Activated T-helper 17 cell treated with anti-CD3 and anti-CD28 coated beads, Interleukin-2, amount 50 U/mL, for 72 hours (primary cell): ENCODE measurements around the gene NCF2. TPM values are rescaled to one million over a fixed set of nuclear protein-coding genes. Genes with fewer than 3 reads are reported as not detected.

ENCODE experiments used
- ATAC-seq: fragments of 150-1000 bp; cut with Tn5 transposase; replicated peaks from 2 replicates; pipeline ENCODE4 v1.10.0; 2021; ENCODE audit warnings: mild to moderate bottlenecking, moderate library complexity
- H3K27ac Mint-ChIP-seq: one replicate; pipeline ENCODE4 v1.8.0; 2022; ENCODE audit warnings: mixed read lengths
- H3K27me3 Mint-ChIP-seq: one replicate; pipeline ENCODE4 v1.8.0; 2022; ENCODE audit warnings: mixed read lengths
- H3K36me3 Mint-ChIP-seq: one replicate; pipeline ENCODE4 v1.8.0; 2022; ENCODE audit warnings: low read depth, mild to moderate bottlenecking, mixed read lengths
- H3K4me1 Mint-ChIP-seq: one replicate; pipeline ENCODE4 v1.8.0; 2022; ENCODE audit warnings: mixed read lengths
- H3K4me3 Mint-ChIP-seq: one replicate; pipeline ENCODE4 v1.8.0; 2022; ENCODE audit warnings: mild to moderate bottlenecking, mixed read lengths
- H3K9me3 Mint-ChIP-seq: one replicate; pipeline ENCODE4 v1.8.0; 2022; ENCODE audit warnings: mixed read lengths
- total RNA-seq, 2 donors: library from RNA; stranded (reverse); gene quantifications; one replicate each; pipeline ENCODE4 v1.2.3, GENCODE V29; 2022

The NCF2 gene, protein sequence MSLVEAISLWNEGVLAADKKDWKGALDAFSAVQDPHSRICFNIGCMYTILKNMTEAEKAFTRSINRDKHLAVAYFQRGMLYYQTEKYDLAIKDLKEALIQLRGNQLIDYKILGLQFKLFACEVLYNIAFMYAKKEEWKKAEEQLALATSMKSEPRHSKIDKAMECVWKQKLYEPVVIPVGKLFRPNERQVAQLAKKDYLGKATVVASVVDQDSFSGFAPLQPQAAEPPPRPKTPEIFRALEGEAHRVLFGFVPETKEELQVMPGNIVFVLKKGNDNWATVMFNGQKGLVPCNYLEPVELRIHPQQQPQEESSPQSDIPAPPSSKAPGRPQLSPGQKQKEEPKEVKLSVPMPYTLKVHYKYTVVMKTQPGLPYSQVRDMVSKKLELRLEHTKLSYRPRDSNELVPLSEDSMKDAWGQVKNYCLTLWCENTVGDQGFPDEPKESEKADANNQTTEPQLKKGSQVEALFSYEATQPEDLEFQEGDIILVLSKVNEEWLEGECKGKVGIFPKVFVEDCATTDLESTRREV
- total RNA-seq = 10 to 100 TPM in 1 of 2 donors, 1 to 10 TPM in 1; 4.4 to 18.7 TPM

DNA sequence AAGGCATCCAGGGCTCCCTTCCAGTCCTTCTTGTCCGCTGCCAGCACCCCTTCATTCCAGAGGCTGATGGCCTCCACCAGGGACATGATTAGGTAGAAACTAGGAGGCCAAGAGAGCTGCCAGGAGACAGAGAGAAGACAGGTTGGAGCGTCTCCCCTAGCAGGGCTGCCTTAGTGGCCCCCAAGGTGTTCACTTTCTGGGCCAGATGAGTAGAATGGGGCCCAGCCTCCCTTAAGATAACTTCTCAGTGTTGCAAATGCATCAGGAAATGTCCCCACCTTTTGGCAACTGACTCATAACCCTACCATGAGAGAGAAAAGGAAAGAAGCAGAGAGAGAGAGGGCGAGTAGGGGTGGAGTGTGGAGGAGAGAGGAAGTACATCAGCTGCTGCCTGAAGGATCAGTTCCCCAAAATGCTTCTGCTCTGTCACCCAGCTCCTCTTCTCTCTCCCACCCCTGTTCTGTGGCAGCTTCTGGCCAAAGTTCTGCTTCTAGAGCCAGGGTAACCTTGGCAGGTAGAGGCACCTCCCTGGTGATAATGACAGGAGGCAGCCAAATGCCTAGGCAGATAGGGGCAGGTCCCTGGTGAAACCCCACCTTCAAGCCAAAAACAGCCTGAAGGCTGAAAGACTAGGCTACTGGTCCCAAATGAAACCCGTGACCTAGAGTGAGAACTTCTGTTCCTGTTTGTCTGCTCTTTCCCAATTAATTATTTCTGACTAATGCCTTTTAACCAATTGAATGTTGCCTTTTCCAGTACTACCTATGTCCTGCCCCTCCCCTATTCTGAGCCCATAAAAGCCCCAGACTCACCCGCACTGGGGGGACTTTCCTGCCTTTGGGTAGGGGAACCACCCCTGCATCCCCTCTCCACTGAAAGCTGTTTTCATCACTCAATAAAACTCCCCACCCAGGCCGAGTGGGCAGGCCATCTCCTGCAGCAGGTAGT lies at the start of gene NCF2:
Gene NCF2, minus strand, starts transcription at position 216 of the 948 bp plus-strand sequence. Its CDS starts 130 bp downstream, at position 86.
- peak; percentile 91 for ATAC-seq
- Mint-ChIP-seq H3K27ac (peak within 1 kb of the TSS; percentile 87), H3K4me3 (peak within 1 kb of the TSS; percentile 79), H3K9me3 (no peaks in the 10 kb centered on the region), H3K27me3 (no peaks in the 10 kb centered on the region), H3K4me1 (peaks cover 13% of the 10 kb centered on the region), H3K36me3 (no peaks in the 10 kb centered on the region)

DNA sequence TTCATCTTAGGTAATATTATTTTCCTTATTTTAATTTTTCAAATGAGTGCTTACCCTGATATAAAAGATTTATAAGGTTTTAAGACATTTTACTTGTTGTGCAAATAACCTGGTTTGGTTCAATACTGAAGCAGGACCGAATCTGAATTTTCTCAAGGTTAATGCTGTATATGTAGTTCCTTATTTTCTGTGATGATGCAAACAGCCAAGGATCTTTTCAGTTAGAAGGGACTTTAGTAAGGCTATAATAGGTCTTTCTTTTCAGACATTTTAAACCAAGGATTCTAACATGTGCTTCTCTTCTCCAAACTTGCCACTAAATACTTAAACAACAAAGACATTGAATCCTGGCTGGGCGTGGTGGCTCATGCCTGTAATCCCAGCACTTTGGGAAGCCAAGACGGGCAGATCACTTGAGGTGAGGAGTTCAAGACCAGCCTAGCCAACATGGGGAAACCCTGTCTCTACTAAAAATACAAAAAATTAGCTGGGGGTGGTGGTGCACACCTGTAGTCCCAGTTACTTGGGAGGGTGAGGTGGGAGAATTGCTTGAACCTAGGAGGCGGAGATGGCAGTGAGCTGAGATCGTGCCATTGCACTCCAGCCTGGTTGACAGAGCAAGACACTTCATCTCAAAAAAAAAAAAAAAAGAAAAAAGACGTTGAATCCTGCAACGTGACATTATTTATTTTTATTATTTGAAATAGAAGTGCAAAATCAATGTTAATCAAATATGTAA lies 48.6 kb upstream of the NCF2 start:
- H3K9me3 Mint-ChIP-seq = no peaks in the 10 kb centered on the region
- no peaks in the 10 kb centered on the region for H3K27me3 Mint-ChIP-seq
- H3K36me3 Mint-ChIP-seq = peaks cover 19% of the 10 kb centered on the region
- no peak for ATAC-seq
- H3K4me3 Mint-ChIP-seq = no peak overlapping the region
- H3K4me1 Mint-ChIP-seq = peaks cover 8% of the 10 kb centered on the region
- no peak overlapping the region for H3K27ac Mint-ChIP-seq

DNA sequence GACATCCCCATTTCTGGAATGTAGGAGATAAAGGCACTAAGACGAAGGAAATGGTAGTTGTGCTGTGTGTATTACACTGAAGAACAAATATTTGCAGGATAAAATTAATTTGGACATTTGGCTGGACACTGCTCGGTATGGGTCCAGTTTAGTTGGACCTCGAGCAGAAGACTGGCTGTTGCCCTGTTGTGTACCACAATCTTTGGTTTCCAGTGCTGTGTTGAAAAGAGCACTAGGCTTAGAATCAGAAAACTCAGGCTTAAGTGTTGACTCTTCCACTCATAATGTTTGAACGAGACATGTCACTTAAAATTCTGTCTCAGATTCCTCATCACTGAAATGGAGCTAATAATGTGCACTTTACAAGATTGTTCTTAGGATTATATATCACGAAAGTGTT lies 46.5 kb upstream of the NCF2 start:
- Mint-ChIP-seq H3K4me3 (peak overlapping the region; percentile 97), H3K27me3 (no peaks in the 10 kb centered on the region), H3K4me1 (peaks cover 10% of the 10 kb centered on the region), H3K27ac (peak overlapping the region; percentile 99), H3K9me3 (no peaks in the 10 kb centered on the region), H3K36me3 (peaks cover 38% of the 10 kb centered on the region)
- ATAC-seq = no peak

DNA sequence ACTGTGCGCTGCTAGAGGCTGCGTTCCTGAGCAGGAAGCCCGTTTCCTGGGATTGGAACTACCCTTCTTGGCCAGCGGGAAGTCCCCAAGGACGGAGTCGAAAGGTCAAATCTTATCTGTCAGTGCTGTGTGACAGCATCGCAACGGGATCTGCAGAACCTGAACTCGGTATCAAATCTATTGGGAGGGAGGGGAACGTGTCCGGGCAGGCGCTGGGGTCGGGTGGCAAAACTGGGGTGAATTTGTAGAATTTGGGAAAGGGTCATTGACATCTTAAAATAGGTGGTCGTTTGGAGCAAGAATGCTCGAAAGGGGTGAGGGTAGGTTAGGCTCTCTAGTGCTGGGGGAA lies 46.0 kb upstream of the NCF2 start:
- peaks cover 13% of the 10 kb centered on the region for H3K4me1 Mint-ChIP-seq
- H3K27ac Mint-ChIP-seq = peak overlapping the region; percentile 99
- no peaks in the 10 kb centered on the region for H3K9me3 Mint-ChIP-seq
- no peaks in the 10 kb centered on the region for H3K27me3 Mint-ChIP-seq
- peaks cover 43% of the 10 kb centered on the region for H3K36me3 Mint-ChIP-seq
- no peak for ATAC-seq
- peak overlapping the region; percentile 97 for H3K4me3 Mint-ChIP-seq

DNA sequence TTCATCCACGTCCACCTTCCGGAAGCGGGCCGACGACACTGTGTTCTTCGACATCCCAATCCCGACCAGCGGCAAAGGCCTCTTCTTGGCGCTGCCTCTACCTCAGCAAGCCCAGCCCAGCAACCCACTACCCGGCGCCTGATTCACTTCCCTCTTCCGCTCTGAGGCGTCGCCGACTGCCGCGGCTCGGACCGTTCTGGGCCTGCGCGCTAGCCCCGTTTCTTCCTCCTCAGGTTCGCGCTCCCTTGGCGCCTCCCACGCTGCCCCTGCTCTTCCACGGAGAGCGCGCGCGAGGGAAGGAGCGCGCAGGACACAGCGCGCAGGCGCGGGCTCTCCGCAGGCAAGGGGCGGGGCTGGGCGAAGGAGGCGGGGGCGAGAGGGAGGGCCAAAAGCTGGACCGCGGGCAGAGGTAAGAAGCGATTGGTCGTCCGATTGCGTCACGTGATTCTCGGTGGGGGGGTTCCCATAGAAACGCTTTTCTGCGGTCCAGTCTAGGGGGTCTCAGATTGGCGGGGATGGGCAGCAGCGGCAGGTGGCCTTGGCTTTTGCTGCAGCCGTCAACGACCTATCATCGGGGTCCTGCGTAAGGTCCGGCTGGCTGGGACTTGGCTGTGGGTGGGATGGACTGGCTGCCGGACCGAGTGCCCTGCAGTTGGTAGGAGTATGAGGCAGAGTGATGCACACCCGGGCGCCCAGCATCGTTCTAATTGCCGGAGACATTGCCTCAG lies 45.5 kb upstream of the NCF2 start, which contains the start of gene ARPC5:
Gene ARPC5, minus strand, starts transcription at position 178 of the 728 bp plus-strand sequence. Its CDS starts 124 bp downstream, at position 54.
- peak; percentile 90 for ATAC-seq
- Mint-ChIP-seq H3K27me3 (no peaks in the 10 kb centered on the region), H3K36me3 (peaks cover 48% of the 10 kb centered on the region), H3K4me3 (peak within 1 kb of the TSS; percentile 97), H3K4me1 (peaks cover 16% of the 10 kb centered on the region), H3K27ac (peak within 1 kb of the TSS; percentile 99), H3K9me3 (no peaks in the 10 kb centered on the region)

DNA sequence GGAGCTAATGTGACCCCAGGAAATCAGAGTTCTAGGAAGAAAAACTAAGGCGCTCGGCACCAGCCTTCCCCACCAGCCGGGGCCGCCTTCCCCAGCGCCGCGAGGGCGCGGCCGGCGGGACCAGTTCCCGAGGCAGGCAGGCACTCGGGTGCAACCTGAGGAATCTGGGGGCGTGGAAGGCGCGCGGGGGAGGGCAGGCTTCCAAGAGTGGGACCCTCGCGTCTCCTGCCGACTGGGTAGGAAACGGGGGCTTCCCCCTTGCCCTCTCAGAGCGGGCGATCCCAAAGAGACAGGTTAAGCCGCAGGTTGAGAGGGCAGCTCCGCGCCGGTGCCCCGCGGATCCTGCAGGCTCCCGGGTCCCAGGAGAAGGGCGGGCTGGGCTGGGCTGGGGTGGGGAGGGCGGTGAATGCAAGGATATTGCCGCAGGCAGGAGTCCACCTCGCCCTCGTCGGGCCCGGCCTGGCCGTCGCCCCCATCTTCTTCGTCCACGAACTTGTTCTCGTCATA lies 44.9 kb upstream of the NCF2 start:
- H3K27me3 Mint-ChIP-seq = no peaks in the 10 kb centered on the region
- no peaks in the 10 kb centered on the region for H3K9me3 Mint-ChIP-seq
- peak overlapping the region; percentile 99 for H3K27ac Mint-ChIP-seq
- peak; percentile 4 for ATAC-seq
- peak overlapping the region; percentile 97 for H3K4me3 Mint-ChIP-seq
- H3K36me3 Mint-ChIP-seq = peaks cover 54% of the 10 kb centered on the region
- peaks cover 21% of the 10 kb centered on the region for H3K4me1 Mint-ChIP-seq

DNA sequence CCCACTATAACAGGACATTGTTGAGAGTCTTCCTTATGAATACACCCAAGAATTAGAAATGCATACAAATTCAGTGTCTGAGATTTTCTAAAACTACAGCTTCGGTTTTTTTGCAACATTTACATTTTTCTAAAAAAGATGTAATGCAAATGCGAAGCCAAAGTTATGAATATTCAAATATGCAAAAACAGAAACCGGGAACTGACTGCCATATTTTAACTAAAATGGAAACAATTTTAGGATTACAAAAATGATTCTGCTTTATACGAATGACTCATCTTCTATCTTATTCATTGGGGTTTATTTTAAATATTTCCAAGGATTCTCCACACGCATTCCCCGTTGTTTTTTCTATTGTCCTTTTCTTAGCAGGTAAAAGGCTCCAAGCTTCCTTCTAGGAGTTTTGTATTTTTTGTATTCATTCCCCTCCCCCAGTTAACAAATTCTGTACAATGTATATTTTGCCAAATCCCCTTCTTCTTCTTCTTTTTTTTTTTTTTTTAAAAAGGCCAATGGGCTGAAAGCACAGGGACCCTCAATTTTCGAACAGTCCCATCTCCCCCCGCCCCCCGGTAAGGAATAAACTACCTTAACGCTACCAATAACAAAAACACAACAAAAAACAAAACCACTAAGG lies 44.3 kb upstream of the NCF2 start:
- Mint-ChIP-seq H3K4me1 (peaks cover 21% of the 10 kb centered on the region), H3K27ac (peak overlapping the region; percentile 99), H3K27me3 (no peaks in the 10 kb centered on the region), H3K4me3 (peak overlapping the region; percentile 97), H3K36me3 (peaks cover 60% of the 10 kb centered on the region), H3K9me3 (no peaks in the 10 kb centered on the region)
- ATAC-seq = no peak

DNA sequence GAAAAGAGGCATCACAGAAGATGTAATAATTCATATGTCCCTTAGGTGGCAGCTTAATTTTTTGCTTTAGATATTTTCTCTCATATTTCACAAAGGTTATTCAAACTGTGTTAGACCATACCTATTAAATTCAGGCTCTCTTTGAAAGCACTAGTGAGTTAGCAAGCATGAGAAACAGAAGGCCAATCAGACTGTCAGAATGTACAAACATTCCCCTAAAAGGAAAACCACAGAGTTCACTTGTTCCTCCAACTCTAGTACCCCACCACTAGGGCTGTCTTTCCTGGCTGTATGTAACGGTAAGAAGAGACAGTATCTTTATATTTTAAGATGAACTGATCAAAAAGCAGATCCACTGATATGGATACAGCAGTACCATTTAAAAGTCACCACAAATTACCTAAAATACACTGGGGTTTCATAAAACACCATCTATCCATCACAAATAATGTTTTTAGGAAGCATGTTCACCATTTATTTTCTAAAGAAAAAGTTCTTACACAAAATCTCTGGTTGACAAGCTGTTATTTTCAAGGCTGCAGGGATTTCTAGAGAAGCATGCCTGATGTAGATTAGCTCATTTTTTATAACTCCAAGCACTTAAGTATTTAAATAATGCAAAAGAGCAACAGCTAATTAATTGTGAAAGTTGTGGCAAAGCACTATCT lies 43.6 kb upstream of the NCF2 start:
- Mint-ChIP-seq H3K27ac (peak overlapping the region; percentile 99), H3K9me3 (no peaks in the 10 kb centered on the region), H3K36me3 (peaks cover 68% of the 10 kb centered on the region), H3K4me1 (peaks cover 23% of the 10 kb centered on the region), H3K4me3 (peak overlapping the region; percentile 97), H3K27me3 (no peaks in the 10 kb centered on the region)
- ATAC-seq = peak; percentile 26

DNA sequence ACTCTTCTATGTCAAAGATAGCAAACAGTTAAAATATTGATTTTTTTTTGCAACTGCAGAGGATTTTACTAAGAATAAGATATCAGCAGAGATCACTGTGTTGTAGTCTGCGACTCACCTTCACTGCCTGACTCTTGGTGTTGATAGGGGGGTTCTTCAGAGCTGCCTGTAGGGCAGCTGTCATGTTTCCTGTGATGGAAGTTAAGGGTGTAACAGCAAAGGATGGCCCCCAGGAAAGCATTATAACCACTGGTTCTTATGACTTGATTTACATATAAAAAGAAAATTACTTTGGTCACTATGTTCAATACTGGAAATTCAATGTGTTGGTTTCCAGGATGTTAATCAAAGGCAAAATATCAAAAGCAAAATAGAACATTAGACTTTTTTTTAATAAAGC lies 42.7 kb upstream of the NCF2 start:
- Mint-ChIP-seq H3K36me3 (peaks cover 76% of the 10 kb centered on the region), H3K27ac (peak overlapping the region; percentile 99), H3K9me3 (no peaks in the 10 kb centered on the region), H3K27me3 (no peaks in the 10 kb centered on the region), H3K4me1 (peaks cover 29% of the 10 kb centered on the region), H3K4me3 (peak overlapping the region; percentile 97)
- ATAC-seq = no peak

DNA sequence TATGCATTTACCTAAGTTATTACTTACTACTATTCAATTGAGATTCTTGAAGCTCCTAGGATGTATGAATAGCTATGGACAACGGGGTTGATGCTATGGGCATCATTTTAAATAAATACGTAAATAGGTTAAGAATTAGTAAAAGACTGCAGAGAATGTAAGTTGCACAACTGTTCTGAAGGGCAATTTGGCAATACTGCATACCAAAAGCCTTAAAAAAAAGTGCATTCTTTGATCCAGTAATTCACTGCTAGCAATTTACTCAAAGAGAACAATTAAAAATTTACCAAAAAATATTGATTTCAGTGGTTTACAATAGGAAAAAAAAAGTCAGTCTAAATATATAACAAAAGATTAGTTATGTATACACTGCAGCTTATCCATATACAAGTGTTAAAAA lies 41.9 kb upstream of the NCF2 start:
- Mint-ChIP-seq H3K4me1 (peaks cover 29% of the 10 kb centered on the region), H3K4me3 (peak overlapping the region; percentile 97), H3K36me3 (peaks cover 84% of the 10 kb centered on the region), H3K27me3 (no peaks in the 10 kb centered on the region), H3K27ac (no peak overlapping the region), H3K9me3 (no peaks in the 10 kb centered on the region)
- no peak for ATAC-seq

DNA sequence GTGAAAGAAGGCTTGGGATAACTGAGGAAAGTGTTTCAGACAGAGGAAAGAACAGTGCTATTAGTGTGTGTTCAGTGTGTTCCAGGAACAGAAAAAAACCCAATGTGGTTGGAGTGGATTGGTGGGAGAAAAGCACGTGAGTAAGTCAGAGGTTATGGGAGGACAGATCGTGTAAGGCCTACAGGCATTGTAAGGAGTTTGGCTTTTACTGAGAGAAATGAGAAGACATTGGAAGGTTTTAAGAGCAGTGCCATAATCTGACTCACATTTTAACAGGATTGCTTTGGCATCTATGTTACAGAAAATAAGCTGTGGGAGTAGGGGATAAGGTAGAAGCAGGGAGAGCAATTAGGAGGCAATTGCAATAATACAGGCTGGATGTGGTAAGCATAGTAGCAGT lies 40.5 kb upstream of the NCF2 start:
- ATAC-seq = no peak
- H3K36me3 Mint-ChIP-seq = peaks cover 91% of the 10 kb centered on the region
- peaks cover 21% of the 10 kb centered on the region for H3K4me1 Mint-ChIP-seq
- no peaks in the 10 kb centered on the region for H3K9me3 Mint-ChIP-seq
- H3K27me3 Mint-ChIP-seq = no peaks in the 10 kb centered on the region
- peak overlapping the region; percentile 44 for H3K27ac Mint-ChIP-seq
- H3K4me3 Mint-ChIP-seq = peak overlapping the region; percentile 97

DNA sequence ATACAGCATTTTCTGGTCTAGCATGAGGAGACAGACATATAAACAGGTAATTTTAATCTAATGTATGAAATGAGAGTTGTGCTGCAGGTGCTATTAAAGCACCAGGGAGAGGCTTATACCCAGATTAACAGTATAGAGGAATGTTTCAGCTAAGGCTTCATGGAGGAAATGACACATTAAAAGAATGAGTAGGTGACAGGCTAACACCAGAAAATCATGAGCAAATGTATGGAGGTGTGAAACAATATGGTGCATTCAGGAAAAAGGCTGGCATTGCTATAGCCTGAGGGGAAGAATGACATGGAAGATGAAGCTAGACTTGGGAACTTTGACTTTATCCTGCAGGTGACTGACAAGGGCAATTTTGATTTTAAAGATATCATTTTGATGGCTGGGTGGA lies 38.3 kb upstream of the NCF2 start:
- peaks cover 97% of the 10 kb centered on the region for H3K36me3 Mint-ChIP-seq
- peak overlapping the region; percentile 43 for H3K4me3 Mint-ChIP-seq
- peaks cover 21% of the 10 kb centered on the region for H3K4me1 Mint-ChIP-seq
- H3K27me3 Mint-ChIP-seq = no peaks in the 10 kb centered on the region
- peak; percentile 78 for ATAC-seq
- H3K27ac Mint-ChIP-seq = peak overlapping the region; percentile 39
- no peaks in the 10 kb centered on the region for H3K9me3 Mint-ChIP-seq
